DND-41 (cell line): Measurements from ENCODE around the gene RGR.

Experiments
- EZH2 ChIP-seq: IDR thresholded peaks from 3 replicates; pipeline ENCODE4 v1.6.1; 2012; ENCODE audit warnings: borderline replicate concordance, low read depth, mild to moderate bottlenecking, moderate library complexity, low read length, inconsistent platforms; ENCODE audit not compliant: severe bottlenecking
- TF ChIP-seq, protein P1 (sequence below): IDR thresholded peaks from 2 replicates; pipeline ENCODE4 v1.5.1; 2012; ENCODE audit warnings: borderline replicate concordance, low read length, moderate library complexity, mild to moderate bottlenecking; ENCODE audit not compliant: poor library complexity, severe bottlenecking; ENCODE audit errors: extremely low read depth

GRCh38 chr10:84217746-84218145 lies 27.1 kb upstream of the RGR start:
- TF ChIP-seq EZH2, result no peak
- TF ChIP-seq, protein P1, sequence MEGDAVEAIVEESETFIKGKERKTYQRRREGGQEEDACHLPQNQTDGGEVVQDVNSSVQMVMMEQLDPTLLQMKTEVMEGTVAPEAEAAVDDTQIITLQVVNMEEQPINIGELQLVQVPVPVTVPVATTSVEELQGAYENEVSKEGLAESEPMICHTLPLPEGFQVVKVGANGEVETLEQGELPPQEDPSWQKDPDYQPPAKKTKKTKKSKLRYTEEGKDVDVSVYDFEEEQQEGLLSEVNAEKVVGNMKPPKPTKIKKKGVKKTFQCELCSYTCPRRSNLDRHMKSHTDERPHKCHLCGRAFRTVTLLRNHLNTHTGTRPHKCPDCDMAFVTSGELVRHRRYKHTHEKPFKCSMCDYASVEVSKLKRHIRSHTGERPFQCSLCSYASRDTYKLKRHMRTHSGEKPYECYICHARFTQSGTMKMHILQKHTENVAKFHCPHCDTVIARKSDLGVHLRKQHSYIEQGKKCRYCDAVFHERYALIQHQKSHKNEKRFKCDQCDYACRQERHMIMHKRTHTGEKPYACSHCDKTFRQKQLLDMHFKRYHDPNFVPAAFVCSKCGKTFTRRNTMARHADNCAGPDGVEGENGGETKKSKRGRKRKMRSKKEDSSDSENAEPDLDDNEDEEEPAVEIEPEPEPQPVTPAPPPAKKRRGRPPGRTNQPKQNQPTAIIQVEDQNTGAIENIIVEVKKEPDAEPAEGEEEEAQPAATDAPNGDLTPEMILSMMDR, result no peak
